ENCODE results near the gene FAM124B. TPM values are rescaled to one million over a fixed set of nuclear protein-coding genes. Genes with fewer than 3 reads are reported as not detected.
A peak's percentile ranks its signal among the peaks of the same experiment; 100 is the strongest.
"Not testable (repeated sequence)": the region's sequence is repeated elsewhere in the genome, so short reads cannot be mapped to it uniquely, and the experiment has no call there.

Gene FAM124B
- total RNA-seq, 1 experiment from 2014 or later, result not detected

GRCh38 chr2:224395620-224396390 lies 6.1 kb downstream of the FAM124B start:
- in situ Hi-C loops (cut with HindIII; ENCODE audit: low pct_unique_long_range_greater_than_20kb, low sequenced_read_pairs), result no loop called here
- peak; percentile 41 for DNase-seq (ENCODE audit: low read depth, low spot score)

- in situ Hi-C loops (cut with HindIII; ENCODE audit: low pct_unique_long_range_greater_than_20kb, low sequenced_read_pairs), result no loop called here
- no peak for DNase-seq (ENCODE audit: low read depth, low spot score)
These were observed 8.6 kb downstream of the FAM124B start for GRCh38 chr2:224393157-224393872.

GRCh38 chr2:224392545-224392944 lies 9.4 kb downstream of the FAM124B start:
- in situ Hi-C loops (cut with HindIII; ENCODE audit: low pct_unique_long_range_greater_than_20kb, low sequenced_read_pairs), result no loop called here

DNA sequence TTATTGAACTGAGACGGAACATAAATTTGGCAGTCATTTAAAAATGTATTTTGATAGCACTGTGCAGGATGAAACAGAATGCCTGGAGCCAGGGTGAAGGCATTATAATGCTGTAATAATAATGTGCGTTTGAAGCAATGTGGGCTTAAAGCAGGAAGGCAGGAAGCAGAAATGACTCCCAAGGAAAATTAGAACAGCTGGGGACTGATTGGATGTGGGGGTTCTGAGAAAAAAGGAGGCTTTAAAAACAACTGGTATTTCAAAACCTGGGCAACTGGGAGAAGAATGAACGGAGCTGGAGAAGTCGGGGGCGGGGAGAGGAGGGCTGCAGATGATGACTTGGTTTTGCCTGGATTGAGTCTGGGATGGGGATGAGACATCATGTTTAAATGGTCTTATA lies 12.6 kb downstream of the FAM124B start:
- in situ Hi-C loops (cut with HindIII; ENCODE audit: low pct_unique_long_range_greater_than_20kb, low sequenced_read_pairs), result no loop called here
- DNase-seq (ENCODE audit: low read depth, low spot score), result no peak

More at GRCh38 chr2:224392545-224392944, 9.4 kb downstream of the FAM124B start:
- no peak for DNase-seq (ENCODE audit: low read depth, low spot score)

GRCh38 chr2:224386876-224387275 lies 15.0 kb downstream of the FAM124B start:
- no peak for DNase-seq (ENCODE audit: low read depth, low spot score)
- in situ Hi-C loops (cut with HindIII; ENCODE audit: low pct_unique_long_range_greater_than_20kb, low sequenced_read_pairs), result no loop called here

GRCh38 chr2:224382973-224383555 lies 18.8 kb downstream of the FAM124B start:
- in situ Hi-C loops (cut with HindIII; ENCODE audit: low pct_unique_long_range_greater_than_20kb, low sequenced_read_pairs), result no loop called here
- DNase-seq (ENCODE audit: low read depth, low spot score), result no peak

- DNase-seq (ENCODE audit: low read depth, low spot score); in situ Hi-C loops (cut with HindIII; ENCODE audit: low pct_unique_long_range_greater_than_20kb, low sequenced_read_pairs): not testable (repeated sequence)
These were observed 19.6 kb downstream of the FAM124B start for GRCh38 chr2:224382280-224382647.

- no peak for DNase-seq (ENCODE audit: low read depth, low spot score)
- in situ Hi-C loops (cut with HindIII; ENCODE audit: low pct_unique_long_range_greater_than_20kb, low sequenced_read_pairs), result no loop called here
These were observed 20.2 kb downstream of the FAM124B start for GRCh38 chr2:224381521-224382279.

DNA sequence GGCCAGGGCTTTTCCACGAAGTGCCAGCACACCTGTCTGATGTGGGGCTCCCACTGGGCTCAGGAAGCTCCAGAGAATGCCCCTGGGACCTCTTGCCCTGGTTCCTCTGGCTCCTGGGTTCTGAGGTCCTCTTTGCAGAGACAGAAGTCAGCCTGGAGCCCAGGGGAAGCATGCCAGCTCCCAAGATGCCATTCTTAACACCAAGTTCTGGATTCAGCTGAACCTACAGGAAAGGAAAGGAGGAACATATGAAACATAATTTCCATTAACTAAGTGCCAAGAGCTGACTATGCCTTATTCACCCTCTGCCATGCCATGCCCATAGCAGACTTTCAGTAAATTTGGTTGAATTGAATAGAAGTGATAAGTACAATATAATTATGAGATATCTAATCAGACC lies 21.9 kb downstream of the FAM124B start:
- in situ Hi-C loops (cut with HindIII; ENCODE audit: low pct_unique_long_range_greater_than_20kb, low sequenced_read_pairs), result no loop called here
- DNase-seq (ENCODE audit: low read depth, low spot score), result no peak

GRCh38 chr2:224379172-224379571 lies 22.7 kb downstream of the FAM124B start:
- in situ Hi-C loops (cut with HindIII; ENCODE audit: low pct_unique_long_range_greater_than_20kb, low sequenced_read_pairs), result no loop called here
- no peak for DNase-seq (ENCODE audit: low read depth, low spot score)

DNA sequence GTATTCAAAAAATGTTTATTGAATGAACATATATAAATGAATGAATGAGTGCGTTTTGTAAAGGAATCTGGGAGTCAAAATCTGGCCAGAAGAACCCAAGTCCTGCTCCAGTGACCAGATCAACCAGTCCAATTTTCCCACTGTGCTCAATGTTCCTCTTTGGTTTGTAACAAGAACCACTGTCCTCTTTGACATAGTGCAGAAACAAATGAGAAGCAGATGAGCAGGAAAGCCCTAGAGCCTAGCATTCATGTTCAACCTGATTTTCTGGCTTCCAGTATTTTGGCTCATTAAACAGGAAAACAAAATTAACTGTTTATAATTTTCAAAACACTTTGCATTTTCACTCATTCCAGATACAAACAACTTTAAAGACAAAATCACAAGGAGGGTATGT lies 23.2 kb downstream of the FAM124B start:
- no peak for DNase-seq (ENCODE audit: low read depth, low spot score)
- in situ Hi-C loops (cut with HindIII; ENCODE audit: low pct_unique_long_range_greater_than_20kb, low sequenced_read_pairs), result no loop called here

DNA sequence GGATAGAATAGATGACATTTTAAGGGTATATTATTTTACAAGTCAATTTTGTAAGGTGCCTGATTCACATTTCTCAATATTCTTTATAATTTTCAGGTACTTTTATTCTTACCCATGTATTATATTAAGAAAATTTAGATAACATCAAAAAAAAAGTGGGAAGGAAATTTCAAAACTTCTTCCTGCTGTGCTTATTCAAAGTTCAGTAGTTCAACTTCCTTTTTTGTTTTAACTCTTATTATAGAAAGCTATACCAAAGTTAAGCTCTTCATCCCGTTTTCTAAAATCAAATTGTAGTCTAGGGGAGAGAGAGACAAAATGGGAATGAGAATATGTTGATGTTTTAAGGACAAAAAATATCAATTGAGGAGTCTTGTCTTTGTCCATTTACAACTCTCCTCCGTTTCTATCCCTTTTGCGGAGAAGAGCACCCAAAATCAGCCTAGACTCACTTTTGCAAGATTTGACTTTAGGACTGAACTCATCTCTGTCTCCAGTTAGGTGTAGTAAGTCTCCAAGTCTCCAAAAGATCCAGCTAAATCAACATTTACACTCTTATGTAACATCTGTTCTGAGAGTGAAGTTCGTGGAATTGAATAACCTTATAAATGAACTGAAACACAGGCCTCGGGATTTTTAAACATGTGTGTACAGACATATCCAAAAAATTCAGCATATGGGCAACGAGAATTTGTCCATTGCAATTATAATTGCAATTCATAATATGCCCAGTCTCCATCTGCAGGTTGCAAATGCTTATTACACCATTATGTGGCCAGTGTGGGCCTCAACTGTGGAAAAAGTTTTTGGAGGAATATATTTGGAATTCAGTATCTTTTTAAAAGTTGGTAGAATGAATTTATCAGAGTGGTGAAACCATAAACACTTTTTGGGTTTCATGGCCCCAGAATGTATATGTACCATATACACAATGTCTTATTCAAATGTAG lies 23.9 kb downstream of the FAM124B start:
- peak; percentile 29 for DNase-seq (ENCODE audit: low read depth, low spot score)

GRCh38 chr2:224372641-224373040 lies 29.3 kb downstream of the FAM124B start:
- in situ Hi-C loops (cut with HindIII; ENCODE audit: low pct_unique_long_range_greater_than_20kb, low sequenced_read_pairs), result no loop called here
- DNase-seq (ENCODE audit: low read depth, low spot score), result no peak

More for the DNA sequence above, 23.9 kb downstream of the FAM124B start:
- in situ Hi-C loops (cut with HindIII; ENCODE audit: low pct_unique_long_range_greater_than_20kb, low sequenced_read_pairs), result no loop called here

DNA sequence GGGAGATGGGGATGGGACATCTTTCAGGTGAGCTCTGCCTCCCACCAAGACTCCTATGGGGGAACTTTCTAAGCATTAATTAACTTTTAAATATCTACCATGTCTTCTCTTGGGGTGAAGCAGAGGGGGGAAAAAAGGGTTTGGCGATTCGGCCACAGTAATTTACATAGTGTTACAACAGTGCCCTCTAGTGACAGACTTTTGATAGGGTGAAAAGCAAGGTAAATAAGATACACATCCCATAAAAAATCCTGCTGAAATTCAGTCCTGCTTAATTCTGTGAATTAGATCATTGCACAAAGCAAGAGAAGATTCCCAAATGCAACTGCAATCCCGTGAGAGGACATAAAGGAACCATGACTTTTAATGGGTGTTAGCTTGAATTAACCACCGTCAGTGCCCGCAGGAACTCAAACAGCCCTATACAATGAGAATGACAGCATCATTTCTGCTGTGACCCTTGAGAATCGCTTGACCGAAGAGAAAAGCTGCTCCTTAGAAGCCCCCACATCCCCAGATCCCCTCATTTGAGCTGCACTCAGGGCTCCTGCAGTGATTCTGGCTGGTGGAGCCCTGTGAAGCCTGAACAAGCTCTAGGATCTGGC lies 32.8 kb downstream of the FAM124B start:
- in situ Hi-C loops (cut with HindIII; ENCODE audit: low pct_unique_long_range_greater_than_20kb, low sequenced_read_pairs), result no loop called here

GRCh38 chr2:224366267-224366844 lies 35.6 kb downstream of the FAM124B start:
- in situ Hi-C loops (cut with HindIII; ENCODE audit: low pct_unique_long_range_greater_than_20kb, low sequenced_read_pairs), result no loop called here
- no peak for DNase-seq (ENCODE audit: low read depth, low spot score)

More for the DNA sequence above, 32.8 kb downstream of the FAM124B start:
- DNase-seq (ENCODE audit: low read depth, low spot score), result peak; percentile 57

DNA sequence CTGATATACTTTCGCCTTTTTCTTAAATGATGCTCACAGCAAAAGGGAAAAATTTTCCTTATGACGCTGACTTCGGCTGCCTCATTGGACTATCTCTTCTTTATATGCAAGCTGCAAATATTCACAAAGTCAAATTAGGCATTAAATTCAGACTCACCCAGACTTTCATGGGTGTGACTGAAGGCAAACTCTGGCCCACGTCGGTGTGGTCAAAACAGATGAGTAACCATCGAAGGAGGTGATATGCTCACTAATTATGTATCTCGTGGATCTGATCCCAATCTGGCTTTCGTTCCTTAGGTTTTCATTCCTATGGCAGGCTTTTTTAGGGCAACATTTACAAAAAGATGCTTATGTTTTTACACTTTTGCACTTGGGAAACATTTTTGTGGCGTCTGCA lies 36.6 kb downstream of the FAM124B start:
- in situ Hi-C loops (cut with HindIII; ENCODE audit: low pct_unique_long_range_greater_than_20kb, low sequenced_read_pairs), result no loop called here
- DNase-seq (ENCODE audit: low read depth, low spot score), result no peak

Measured in SK-MEL-5 (cell line).